ENCODE data around the gene IRAK2. TPM values are rescaled to one million over a fixed set of nuclear protein-coding genes. Genes with fewer than 3 reads are reported as not detected.
"Not testable (repeated sequence)": the region's sequence is repeated elsewhere in the genome, so short reads cannot be mapped to it uniquely, and the experiment has no call there.

IRAK2 gene
- total RNA-seq, 6 experiments from 2014 or later: 4.2 to 16.0 (median 8.4) TPM

DNA sequence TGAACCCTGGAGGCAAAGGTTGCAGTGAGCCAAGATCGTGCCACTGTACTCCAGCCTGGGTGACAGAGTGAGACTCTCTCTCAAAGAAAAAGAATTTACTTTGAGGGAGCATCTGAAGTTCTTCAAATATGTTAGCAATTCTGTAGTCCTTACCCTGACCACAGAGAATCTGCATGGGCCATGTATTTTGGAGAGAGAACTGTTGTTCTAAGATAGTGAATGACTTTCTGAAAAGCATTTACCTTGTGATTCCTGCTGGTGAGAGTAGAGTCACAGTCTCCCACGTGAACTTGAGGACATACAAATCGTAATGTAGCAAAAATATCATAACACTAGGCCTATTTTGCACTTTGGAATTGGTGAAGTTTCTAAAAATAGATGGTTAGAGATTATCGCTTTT lies 45.3 kb upstream of the IRAK2 start:
- H3K9me3 ChIP-seq: no peaks in the 10 kb centered on the region
- TF ChIP-seq, protein P1, sequence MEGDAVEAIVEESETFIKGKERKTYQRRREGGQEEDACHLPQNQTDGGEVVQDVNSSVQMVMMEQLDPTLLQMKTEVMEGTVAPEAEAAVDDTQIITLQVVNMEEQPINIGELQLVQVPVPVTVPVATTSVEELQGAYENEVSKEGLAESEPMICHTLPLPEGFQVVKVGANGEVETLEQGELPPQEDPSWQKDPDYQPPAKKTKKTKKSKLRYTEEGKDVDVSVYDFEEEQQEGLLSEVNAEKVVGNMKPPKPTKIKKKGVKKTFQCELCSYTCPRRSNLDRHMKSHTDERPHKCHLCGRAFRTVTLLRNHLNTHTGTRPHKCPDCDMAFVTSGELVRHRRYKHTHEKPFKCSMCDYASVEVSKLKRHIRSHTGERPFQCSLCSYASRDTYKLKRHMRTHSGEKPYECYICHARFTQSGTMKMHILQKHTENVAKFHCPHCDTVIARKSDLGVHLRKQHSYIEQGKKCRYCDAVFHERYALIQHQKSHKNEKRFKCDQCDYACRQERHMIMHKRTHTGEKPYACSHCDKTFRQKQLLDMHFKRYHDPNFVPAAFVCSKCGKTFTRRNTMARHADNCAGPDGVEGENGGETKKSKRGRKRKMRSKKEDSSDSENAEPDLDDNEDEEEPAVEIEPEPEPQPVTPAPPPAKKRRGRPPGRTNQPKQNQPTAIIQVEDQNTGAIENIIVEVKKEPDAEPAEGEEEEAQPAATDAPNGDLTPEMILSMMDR (IDR thresholded peaks at IDR 0.05): no peak
- no peak for TF ChIP-seq POLR2A (IDR thresholded peaks at IDR 0.05)
- no peak overlapping the region for H3K27ac ChIP-seq
- no peak for DNase-seq
- no peak overlapping the region for H3K4me3 ChIP-seq
- no peak for ATAC-seq
- no peaks in the 10 kb centered on the region for H3K36me3 ChIP-seq
- H3K27me3 ChIP-seq: no peaks in the 10 kb centered on the region
- peaks cover 0 to 18% (median 4%) of the 10 kb centered on the region in 4 donors for H3K4me1 ChIP-seq
- intact Hi-C loops (cut with DNase I): no loop called here
- WGBS (ENCODE audit: insufficient coverage, low coverage, low lambda C conversion rate, missing lambda C conversion rate): 77% methylated on average over 4 of the region's 4 CpGs

DNA sequence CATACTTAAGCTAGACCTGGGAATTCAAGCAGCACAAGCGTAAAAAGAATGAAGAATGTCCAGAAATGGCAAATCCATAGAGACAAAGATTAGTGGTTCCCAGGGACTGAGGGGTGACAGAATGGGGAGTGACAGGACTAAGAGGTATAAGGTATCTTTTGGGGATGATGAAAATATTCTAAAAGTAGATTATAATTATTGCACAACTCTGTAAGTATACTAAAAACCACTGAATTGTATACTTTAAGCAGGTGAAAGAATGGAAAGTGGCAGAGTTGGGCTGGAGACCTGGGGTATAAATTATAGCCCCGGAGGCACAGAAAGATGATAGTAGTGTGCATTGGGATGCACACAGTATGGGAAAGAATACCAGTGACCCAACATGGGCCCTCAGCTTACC lies 43.7 kb upstream of the IRAK2 start:
- H3K4me1 ChIP-seq: peaks cover 0 to 13% (median 4%) of the 10 kb centered on the region in 4 donors

DNA sequence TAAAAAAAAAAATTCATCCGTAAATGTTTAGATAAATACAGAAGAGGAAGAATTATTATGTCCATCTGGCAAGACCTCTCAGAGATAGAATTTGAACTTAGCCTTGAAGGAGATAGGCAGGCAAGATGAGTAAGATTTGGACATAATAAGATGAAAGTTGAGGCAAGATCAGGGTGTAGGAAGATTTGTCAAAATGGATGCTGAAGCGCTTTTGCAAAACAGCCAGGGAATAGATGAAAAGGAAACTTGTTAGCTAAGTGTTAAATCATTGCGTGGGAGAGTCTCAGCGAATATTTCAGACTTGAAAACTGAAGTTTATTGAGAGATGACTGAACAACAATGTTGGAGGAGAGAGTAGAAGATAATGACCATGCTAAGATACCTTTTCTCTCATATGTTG lies 42.0 kb upstream of the IRAK2 start:
- H3K9me3 ChIP-seq: no peaks in the 10 kb centered on the region
- intact Hi-C loops (cut with DNase I): no loop called here
- TF ChIP-seq, protein P1 (IDR thresholded peaks at IDR 0.05): no peak
- no peak for TF ChIP-seq POLR2A (IDR thresholded peaks at IDR 0.05)
- no peak for DNase-seq
- 90% methylated on average over 4 of the region's 4 CpGs for WGBS (ENCODE audit: insufficient coverage, low coverage, low lambda C conversion rate, missing lambda C conversion rate)
- ATAC-seq: no peak
- H3K27ac ChIP-seq: no peak overlapping the region
- no peaks in the 10 kb centered on the region for H3K27me3 ChIP-seq
- no peak overlapping the region for H3K4me3 ChIP-seq
- peaks cover 0 to 19% (median 9%) of the 10 kb centered on the region in 4 donors for H3K36me3 ChIP-seq
- peaks cover 0 to under 1% (median 0%) of the 10 kb centered on the region in 4 donors for H3K4me1 ChIP-seq

More for the DNA sequence above, 43.7 kb upstream of the IRAK2 start:
- WGBS (ENCODE audit: insufficient coverage, low coverage, low lambda C conversion rate, missing lambda C conversion rate): 92% methylated on average over 2 of the region's 2 CpGs
- ATAC-seq (no peak), DNase-seq (no peak)
- Histone ChIP-seq H3K27ac (no peak overlapping the region), H3K27me3 (no peaks in the 10 kb centered on the region), H3K36me3 (peaks cover 0 to 7% (median 3%) of the 10 kb centered on the region in 4 donors), H3K9me3 (no peaks in the 10 kb centered on the region), H3K4me3 (no peak overlapping the region)
- TF ChIP-seq, protein P1 (IDR thresholded peaks at IDR 0.05): no peak
- TF ChIP-seq POLR2A (IDR thresholded peaks at IDR 0.05): no peak
- intact Hi-C loops (cut with DNase I): no loop called here

DNA sequence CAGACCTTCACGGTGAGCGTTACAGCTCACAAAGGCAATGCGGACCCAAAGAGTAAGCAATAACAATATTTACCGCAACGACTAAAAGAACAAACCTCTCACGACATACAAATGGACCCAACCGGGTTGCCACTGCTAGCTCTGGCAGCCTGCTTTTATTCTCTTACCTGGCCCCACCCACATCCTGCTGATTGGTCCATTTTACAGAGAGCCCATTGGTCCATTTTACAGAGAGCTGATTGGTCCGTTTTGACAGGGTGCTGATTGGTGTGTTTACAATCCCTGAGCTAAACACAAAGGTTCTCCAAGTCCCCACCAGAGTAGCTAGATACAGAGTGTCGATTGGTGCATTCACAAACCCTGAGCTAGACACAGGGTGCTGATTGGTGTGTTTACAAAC lies 28.8 kb upstream of the IRAK2 start:
- ATAC-seq; H3K36me3 ChIP-seq; H3K9me3 ChIP-seq; H3K27ac ChIP-seq; H3K4me1 ChIP-seq; H3K4me3 ChIP-seq; H3K27me3 ChIP-seq; intact Hi-C loops (cut with DNase I); DNase-seq: not testable (repeated sequence)
- 88% methylated on average over 8 of the region's 9 CpGs for WGBS (ENCODE audit: insufficient coverage, low coverage, low lambda C conversion rate, missing lambda C conversion rate)

DNA sequence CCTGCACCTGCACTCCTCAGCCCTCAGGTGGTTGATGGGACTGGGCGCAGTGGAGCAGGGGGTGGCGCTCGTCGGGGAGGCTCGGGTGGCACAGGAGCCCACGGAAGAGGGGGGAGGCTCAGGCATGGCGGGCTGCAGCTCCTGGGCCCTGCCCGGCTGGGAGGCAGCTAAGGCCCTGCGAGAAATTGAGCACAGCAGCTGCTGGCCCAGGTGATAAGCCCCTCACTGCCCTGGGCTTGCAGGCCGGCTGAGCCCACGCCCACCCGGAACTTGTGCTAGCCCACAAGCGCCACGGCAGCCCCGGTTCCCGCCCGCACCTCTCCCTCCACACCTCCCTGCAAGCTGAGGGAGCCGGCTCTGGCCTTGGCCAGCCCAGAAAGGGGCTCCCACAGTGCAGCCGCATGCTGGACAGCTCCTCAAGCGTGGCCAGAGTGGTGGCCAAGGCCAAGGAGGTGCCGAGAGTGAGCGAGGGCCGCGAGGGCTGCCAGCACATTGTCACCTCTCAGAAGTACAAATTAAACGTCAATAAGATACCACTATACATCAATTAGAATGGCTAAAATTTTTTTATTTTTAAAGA lies 28.2 kb upstream of the IRAK2 start:
- Histone ChIP-seq H3K4me1 (no peaks in the 10 kb centered on the region), H3K27ac (no peak overlapping the region), H3K36me3 (no peaks in the 10 kb centered on the region), H3K27me3 (no peaks in the 10 kb centered on the region), H3K4me3 (no peak overlapping the region), H3K9me3 (no peaks in the 10 kb centered on the region)
- TF ChIP-seq, protein P1 (IDR thresholded peaks at IDR 0.05): no peak
- no peak for TF ChIP-seq POLR2A (IDR thresholded peaks at IDR 0.05)
- WGBS (ENCODE audit: insufficient coverage, low coverage, low lambda C conversion rate, missing lambda C conversion rate): 78% methylated on average over 7 of the region's 25 CpGs
- DNase-seq (no peak), ATAC-seq (no peak)
- intact Hi-C loops (cut with DNase I): no loop called here

All from right lobe of liver (tissue), 6 donors.